BJ (cell line): ENCODE measurements around the gene NKX1-2. TPM values are rescaled to one million over a fixed set of nuclear protein-coding genes. Genes with fewer than 3 reads are reported as not detected.

Experiments used
- CTCF ChIA-PET: fragments of 350-600 bp; formaldehyde crosslinking; extraction: SDS; loops from one replicate; lab custom pipeline; 2021; ENCODE audit warnings: antibody characterized with exemption, inconsistent platforms; lab: Yijun Ruan, JAX
- POLR2A ChIA-PET: fragments of 300-600 bp; sonication (Branson Sonifier 250); formaldehyde crosslinking; extraction: SDS; loops from one replicate; lab custom pipeline; 2021; ENCODE audit warnings: antibody characterized with exemption; lab: Charles Lee
- DNase-seq: peaks from one replicate; pipeline ENCODE4 v3.0.0-alpha.2; 2011; ENCODE audit warnings: low read depth
- H3K27me3 ChIP-seq: 2 replicates; pipeline ENCODE4 v1.6.0; 2011; ENCODE audit warnings: low read length; ENCODE audit not compliant: control insufficient read depth, insufficient read depth
- H3K36me3 ChIP-seq: 2 replicates; pipeline ENCODE4 v1.5.1; 2011; ENCODE audit warnings: low read length; ENCODE audit not compliant: control insufficient read depth, insufficient read depth
- H3K4me3 ChIP-seq: 2 replicates; pipeline ENCODE4 v1.5.1; 2011; ENCODE audit warnings: low read depth, mild to moderate bottlenecking, control low read depth, low read length
- polyA minus RNA-seq: library from RNA; depleted of rRNA, polyadenylated mRNA; stranded (reverse); fragments of >200 nt; gene quantifications from 2 replicates; pipeline ENCODE4 v1.2.3, GENCODE V29; 2011; rRNA and poly(A)+ RNA removed
- polyA plus RNA-seq: library from polyadenylated mRNA; depleted of rRNA; stranded (reverse); fragments of >200 nt; gene quantifications from 2 replicates; pipeline ENCODE4 v1.2.3, GENCODE V29; 2011; rRNA removed
- TF ChIP-seq, protein P1 (sequence below): IDR thresholded peaks from 2 replicates; pipeline ENCODE4 v1.5.1; 2011; ENCODE audit warnings: low read depth, mild to moderate bottlenecking, control low read depth, inconsistent platforms, low read length, moderate library complexity; ENCODE audit not compliant: insufficient read depth

NKX1-2 gene
- polyA plus RNA-seq, result not detected in 2 replicates
- polyA minus RNA-seq, result not detected in 2 replicates

DNA sequence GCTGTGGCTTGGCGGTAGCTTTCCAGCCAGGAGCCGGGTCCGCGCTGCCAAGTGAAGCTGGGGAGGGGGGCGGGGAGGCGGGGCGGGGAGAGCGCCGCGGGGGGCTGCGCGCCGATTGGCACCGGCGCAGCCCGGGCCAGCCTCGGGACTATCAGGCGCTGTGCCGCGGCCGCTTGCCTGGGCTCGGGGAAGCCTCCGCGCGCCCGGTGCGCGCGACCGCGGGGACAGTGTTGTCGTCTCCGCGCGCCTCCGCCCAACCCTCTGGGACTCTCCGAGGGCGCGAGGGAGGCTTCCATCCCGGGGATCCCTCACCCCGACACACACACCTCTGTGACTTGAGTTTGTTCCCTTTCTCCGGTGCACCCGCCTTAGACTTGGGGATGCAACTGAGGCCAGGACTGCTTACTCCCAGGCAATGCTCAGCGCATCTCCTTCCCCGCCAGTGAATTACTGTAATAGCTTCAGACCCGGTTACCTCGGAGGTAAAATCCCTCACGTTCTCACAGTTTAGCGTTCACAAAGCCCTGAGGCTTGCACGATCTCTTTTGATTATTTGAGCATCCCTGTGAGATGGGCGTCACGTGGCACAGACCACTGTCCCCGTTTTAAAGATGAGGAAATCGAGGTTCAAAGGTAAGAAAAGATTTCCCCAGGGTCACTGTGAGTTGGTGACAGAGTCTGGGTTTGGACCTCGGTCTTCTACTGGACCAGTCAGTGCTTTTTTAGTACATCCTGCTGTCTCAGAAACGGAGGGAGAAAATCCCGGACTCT lies at the start of gene NKX1-2:
Gene NKX1-2, minus strand, starts transcription at position 24 of the 771 bp plus-strand sequence. CDS start 92 bp downstream, outside the sequence.
- DNase-seq, result no peak
- ChIA-PET CTCF (no interaction called here), POLR2A (no interaction called here)
- peaks cover 55% of the 10 kb centered on the region for H3K27me3 ChIP-seq
- no peak within 1 kb of the TSS for H3K4me3 ChIP-seq
- H3K36me3 ChIP-seq, result no peaks in the 10 kb centered on the region
- TF ChIP-seq, protein P1, sequence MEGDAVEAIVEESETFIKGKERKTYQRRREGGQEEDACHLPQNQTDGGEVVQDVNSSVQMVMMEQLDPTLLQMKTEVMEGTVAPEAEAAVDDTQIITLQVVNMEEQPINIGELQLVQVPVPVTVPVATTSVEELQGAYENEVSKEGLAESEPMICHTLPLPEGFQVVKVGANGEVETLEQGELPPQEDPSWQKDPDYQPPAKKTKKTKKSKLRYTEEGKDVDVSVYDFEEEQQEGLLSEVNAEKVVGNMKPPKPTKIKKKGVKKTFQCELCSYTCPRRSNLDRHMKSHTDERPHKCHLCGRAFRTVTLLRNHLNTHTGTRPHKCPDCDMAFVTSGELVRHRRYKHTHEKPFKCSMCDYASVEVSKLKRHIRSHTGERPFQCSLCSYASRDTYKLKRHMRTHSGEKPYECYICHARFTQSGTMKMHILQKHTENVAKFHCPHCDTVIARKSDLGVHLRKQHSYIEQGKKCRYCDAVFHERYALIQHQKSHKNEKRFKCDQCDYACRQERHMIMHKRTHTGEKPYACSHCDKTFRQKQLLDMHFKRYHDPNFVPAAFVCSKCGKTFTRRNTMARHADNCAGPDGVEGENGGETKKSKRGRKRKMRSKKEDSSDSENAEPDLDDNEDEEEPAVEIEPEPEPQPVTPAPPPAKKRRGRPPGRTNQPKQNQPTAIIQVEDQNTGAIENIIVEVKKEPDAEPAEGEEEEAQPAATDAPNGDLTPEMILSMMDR, result no peak

DNA sequence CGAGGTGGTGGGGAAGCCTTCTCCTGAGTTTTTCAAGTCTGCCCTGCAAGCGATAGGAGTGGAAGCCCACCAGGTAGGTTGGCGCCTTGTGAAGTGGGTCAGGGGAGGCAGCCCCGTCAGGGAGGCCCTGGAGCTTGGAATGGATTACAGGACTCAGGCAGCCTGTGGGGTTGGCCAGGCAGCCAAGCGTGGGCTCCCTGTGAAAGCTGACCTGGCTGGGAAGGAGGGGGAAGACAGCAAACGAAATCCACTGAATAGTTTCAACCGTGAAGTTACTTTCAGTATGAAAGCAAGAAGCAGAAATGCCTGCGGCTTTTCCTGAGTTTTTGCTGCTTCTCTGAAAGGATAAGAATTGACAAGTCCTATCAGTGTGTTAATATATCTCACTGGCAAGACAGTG lies 48.2 kb upstream of the NKX1-2 start:
- CTCF ChIA-PET, result no interaction called here
- POLR2A ChIA-PET, result no interaction called here
- TF ChIP-seq, protein P1, result no peak

DNA sequence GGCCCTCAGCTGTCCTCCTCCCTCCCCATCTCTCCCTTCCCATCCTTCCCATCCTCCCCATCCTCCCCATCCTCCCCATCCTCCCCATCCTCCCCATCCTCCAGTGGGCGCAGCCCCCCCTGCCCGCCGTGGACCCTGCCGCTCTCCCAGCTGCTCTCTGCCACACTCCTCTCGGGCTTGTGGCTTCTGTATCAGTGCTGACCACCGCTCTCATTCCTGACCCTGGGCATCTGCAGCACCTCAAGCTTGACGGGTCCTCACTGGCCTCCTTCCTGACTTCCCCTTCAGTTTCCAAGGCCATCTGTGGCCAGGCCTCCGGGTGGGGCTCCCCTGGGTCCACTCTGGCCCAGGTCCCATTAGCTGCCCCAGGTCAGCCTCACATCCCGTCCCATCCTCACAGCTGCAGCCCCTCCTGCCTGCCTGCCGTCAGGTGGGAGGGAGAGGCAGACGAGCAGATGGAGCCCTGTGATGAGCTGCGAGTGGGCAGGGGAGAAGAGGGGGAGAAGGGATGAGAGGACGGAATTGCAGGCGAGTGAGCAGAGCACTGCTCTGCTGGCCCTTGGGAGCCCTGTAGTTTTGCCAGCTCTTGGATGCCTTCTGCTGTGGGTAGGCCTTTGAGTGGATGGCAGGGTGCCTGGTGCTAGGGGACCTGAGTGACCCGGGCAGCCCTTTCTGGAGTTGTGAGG lies 47.5 kb upstream of the NKX1-2 start:
- Histone ChIP-seq H3K4me3 (no peak overlapping the region), H3K27me3 (no peaks in the 10 kb centered on the region), H3K36me3 (peaks cover 2% of the 10 kb centered on the region; the same call in 1 of the 2 replicates)
- POLR2A ChIA-PET, result no interaction called here
- no peak for DNase-seq
- CTCF ChIA-PET, result no interaction called here
- TF ChIP-seq, protein P1, result no peak

More for the DNA sequence above, 48.2 kb upstream of the NKX1-2 start:
- Histone ChIP-seq H3K36me3 (peaks cover 2% of the 10 kb centered on the region; the same call in 1 of the 2 replicates), H3K4me3 (no peak overlapping the region), H3K27me3 (no peaks in the 10 kb centered on the region)
- no peak for DNase-seq

DNA sequence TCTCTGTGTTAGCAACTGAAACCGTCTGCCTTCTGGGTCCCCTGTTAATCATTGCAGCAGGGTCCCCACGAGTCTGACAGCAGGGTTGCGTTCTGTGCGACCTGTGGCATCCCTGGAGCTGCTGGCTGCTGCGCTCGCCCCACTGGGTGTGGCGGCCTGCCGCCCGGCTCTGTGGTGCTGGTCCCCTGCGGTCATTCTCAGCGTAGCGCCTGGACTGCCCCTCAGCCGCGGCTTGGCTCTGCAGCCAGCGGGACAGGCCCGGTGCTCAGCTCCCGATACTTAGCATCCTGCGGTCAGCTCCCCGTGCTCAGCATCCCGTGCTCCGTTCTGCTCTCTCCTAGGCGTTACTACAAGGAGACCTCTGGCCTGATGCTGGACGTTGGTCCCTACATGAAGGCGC lies 46.8 kb upstream of the NKX1-2 start:
- CTCF ChIA-PET, result no interaction called here
- no peak for DNase-seq
- H3K4me3 ChIP-seq, result no peak overlapping the region
- H3K36me3 ChIP-seq, result peaks cover 2% of the 10 kb centered on the region; the same call in 1 of the 2 replicates
- no peaks in the 10 kb centered on the region for H3K27me3 ChIP-seq
- TF ChIP-seq, protein P1, result no peak
- POLR2A ChIA-PET, result no interaction called here

DNA sequence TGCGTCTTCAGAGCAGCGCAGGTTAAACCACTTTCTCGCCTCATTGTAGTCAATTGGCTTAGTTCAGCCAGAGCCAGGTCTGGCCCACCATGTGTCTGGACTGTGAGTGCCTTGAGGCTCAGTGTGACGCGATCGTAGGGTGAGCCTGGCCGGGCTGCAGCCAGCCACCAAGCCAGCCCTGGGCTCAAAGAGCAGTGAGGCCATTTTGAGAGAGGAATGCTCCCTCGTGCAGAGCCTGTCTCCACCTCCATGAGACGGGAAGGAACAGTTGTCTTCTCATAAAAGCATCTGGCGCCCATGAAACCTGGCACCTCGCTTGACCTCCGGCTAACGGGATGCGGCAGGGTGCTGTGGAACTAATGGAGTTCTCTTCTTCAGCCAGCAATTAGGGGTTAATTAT lies 46.3 kb upstream of the NKX1-2 start:
- ChIA-PET CTCF (no interaction called here), POLR2A (no interaction called here)
- Histone ChIP-seq H3K4me3 (no peak overlapping the region), H3K36me3 (peaks cover 2% of the 10 kb centered on the region; the same call in 1 of the 2 replicates), H3K27me3 (no peaks in the 10 kb centered on the region)
- TF ChIP-seq, protein P1, result no peak
- no peak for DNase-seq
